K562 (cell line): Measurements from ENCODE around the gene IGFALS. TPM values are rescaled to one million over a fixed set of nuclear protein-coding genes. Genes with fewer than 3 reads are reported as not detected.

ENCODE experiments used
- ATAC-seq: fragments of 200-7000 bp; cut with Tn5 transposase; 3 replicates; pipeline ENCODE4 v1.9.1; 2020; ENCODE audit warnings: moderate library complexity
- BruUV-seq: library from RNA; stranded (reverse); fragments of 400-500 nt; replicated peaks from 2 replicates; lab custom pipeline; 2021; lab: Mats Ljungman, UMichigan
- CTCF ChIA-PET: fragments of 300-600 bp; formaldehyde crosslinking; extraction: SDS; loops from one replicate; lab custom pipeline; 2021; ENCODE audit warnings: low intra/inter-chr PET ratio; lab: Yijun Ruan, JAX
- POLR2A ChIA-PET: fragments of 300-600, 350-650 bp; sonication (Branson Sonifier 250); formaldehyde crosslinking; extraction: SDS; loops from one replicate; lab custom pipeline; 2021; ENCODE audit warnings: antibody characterized with exemption, inconsistent platforms; lab: Yijun Ruan, JAX
- DNase-seq, 4 experiments: peaks; one replicate each; pipeline versions ENCODE4 v3.0.0 to v3.0.0-alpha.2; 2011 to 2018; ENCODE audit warnings: low spot score in 3 of 4, mixed read lengths in 3 of 4; ENCODE audit errors: extremely low read depth in 1 of 4
- FAIRE-seq: peaks from 2 replicates; lab custom pipeline; 2011; peaks lifted over from hg19 to GRCh38; lab: Jason Lieb, UNC
- H2AFZ ChIP-seq: 2 replicates; pipeline ENCODE4 v1.6.0; 2011; ENCODE audit warnings: low read depth, low read length, control low read depth, inconsistent platforms
- H3K27ac ChIP-seq: fragments of 200-600 bp; 3 replicates; pipeline ENCODE4 v1.8.0; 2011; ENCODE audit warnings: low read depth, mild to moderate bottlenecking, control low read depth, inconsistent platforms, low read length, moderate library complexity, mixed read lengths; ENCODE audit errors: extremely low read depth
- H3K27me3 ChIP-seq, 2 experiments: fragments of 300-600 bp in 1 of 2; 2 replicates in 1 of 2; 3 replicates in 1 of 2; pipeline versions ENCODE4 v1.6.0 to v1.8.0; 2011; ENCODE audit warnings: inconsistent platforms in 2 of 2, low read length in 2 of 2, mild to moderate bottlenecking in 1 of 2, mixed read lengths in 1 of 2, moderate library complexity in 1 of 2; ENCODE audit not compliant: control insufficient read depth in 2 of 2, insufficient read depth in 2 of 2
- H3K36me3 ChIP-seq: fragments of 300-600 bp; 3 replicates; pipeline ENCODE4 v1.8.0; 2011; ENCODE audit warnings: mild to moderate bottlenecking, low read length, inconsistent platforms; ENCODE audit not compliant: control insufficient read depth, insufficient read depth
- H3K4me1 ChIP-seq, 2 experiments: fragments of 200-600 bp in 1 of 2; replicated peaks in 1 of 2; 2 replicates in 1 of 2; 3 replicates in 1 of 2; pipeline versions ENCODE4 v1.5.1 to v1.8.0; 2011; ENCODE audit warnings: inconsistent platforms in 2 of 2, low read length in 2 of 2, mild to moderate bottlenecking in 1 of 2, mixed read lengths in 1 of 2, moderate library complexity in 1 of 2; ENCODE audit not compliant: control insufficient read depth in 2 of 2, insufficient read depth in 2 of 2
- H3K4me2 ChIP-seq: 2 replicates; pipeline ENCODE4 v1.6.1; 2011; ENCODE audit warnings: low read length, control low read depth, inconsistent platforms, mixed read lengths; ENCODE audit not compliant: insufficient read depth
- H3K4me3 ChIP-seq: fragments of 200-600 bp; sonication (generic), shearing (Covaris generic); 2 replicates; pipeline ENCODE4 v1.5.1; 2016; ENCODE audit warnings: control low read depth, inconsistent platforms
- H3K79me2 ChIP-seq: fragments of 200-600 bp; 3 replicates; pipeline ENCODE4 v1.8.0; 2011; ENCODE audit warnings: low read length, inconsistent platforms; ENCODE audit not compliant: control insufficient read depth, insufficient read depth
- H3K9ac ChIP-seq, 2 experiments: 2 replicates each; pipeline versions ENCODE4 v1.6.0 to v1.6.1; 2011; ENCODE audit warnings: low read depth in 2 of 2, low read length in 2 of 2, control low read depth in 1 of 2, inconsistent platforms in 1 of 2, mild to moderate bottlenecking in 1 of 2, mixed read lengths in 1 of 2; ENCODE audit not compliant: insufficient read depth in 1 of 2
- H3K9me1 ChIP-seq: one replicate; pipeline ENCODE4 v1.6.0; 2011; ENCODE audit warnings: inconsistent platforms, mild to moderate bottlenecking, low read length, moderate library complexity; ENCODE audit not compliant: control insufficient read depth, insufficient read depth
- H3K9me3 ChIP-seq: replicated peaks from 2 replicates; pipeline ENCODE4 v1.5.1; 2011; ENCODE audit warnings: low read depth, low read length, inconsistent platforms; ENCODE audit not compliant: control insufficient read depth, insufficient read depth
- H4K20me1 ChIP-seq: replicated peaks from 2 replicates; pipeline ENCODE4 v1.6.1; 2011; ENCODE audit warnings: low read length, inconsistent platforms, mixed read lengths; ENCODE audit not compliant: control insufficient read depth, insufficient read depth
- BMI1 ChIP-seq: fragments of 150-350 bp; IDR thresholded peaks from 2 replicates; pipeline ENCODE4 v1.6.1; 2014; ENCODE audit warnings: low read length
- EGR1 ChIP-seq: fragments of 450-650 bp; conservative IDR thresholded peaks from 2 replicates; pipeline ENCODE4 v1.6.1; 2017; ENCODE audit warnings: mild to moderate bottlenecking
- LEF1 ChIP-seq: fragments of 450-650 bp; IDR thresholded peaks from 2 replicates; pipeline ENCODE4 v1.6.1; 2016; ENCODE audit warnings: mild to moderate bottlenecking
- MEIS2 ChIP-seq: fragments of 450-650 bp; IDR thresholded peaks from 2 replicates; pipeline ENCODE4 v1.6.1; 2014; ENCODE audit warnings: mild to moderate bottlenecking; ENCODE audit not compliant: partially characterized antibody
- NKRF ChIP-seq: fragments of 450-650 bp; IDR thresholded peaks from 2 replicates; pipeline ENCODE4 v1.6.1; 2016; ENCODE audit warnings: borderline replicate concordance
- SMC3 ChIP-seq: conservative IDR thresholded peaks from 2 replicates; pipeline ENCODE4 v1.6.1; 2011; ENCODE audit warnings: low read depth, low read length, improper control_type of control experiment; ENCODE audit not compliant: insufficient read depth
- TRIM28 ChIP-seq: fragments of 450-650 bp; IDR thresholded peaks from 2 replicates; pipeline ENCODE4 v1.6.1; 2017
- ZBTB8A ChIP-seq: fragments of 450-650 bp; IDR thresholded peaks from 2 replicates; pipeline ENCODE4 v1.6.1; 2018; ENCODE audit warnings: mild to moderate bottlenecking, moderate library complexity; ENCODE audit not compliant: partially characterized antibody
- ZNF512 ChIP-seq: IDR thresholded peaks from 2 replicates; pipeline ENCODE4 v1.6.1; 2016; ENCODE audit warnings: missing genetic modification characterization, missing compliant biosample characterization
- WGBS: fragments of 100-300 bp; shearing (Covaris generic); methylation state at CpG from one replicate; pipeline ENCODE4 v1.1.6; 2016; ENCODE audit warnings: low coverage, mixed read lengths; ENCODE audit not compliant: insufficient coverage; ENCODE audit errors: missing lambda C conversion rate; 5-methylcytosine and 5-hydroxymethylcytosine counted together
- in situ Hi-C: fragments of 300-500 bp; cut with MboI; formaldehyde crosslinking; loops from 4 replicates; pipeline ENCODE4 v1.15.0; 2018; ENCODE audit warnings: inconsistent platforms, mixed read lengths
- intact Hi-C: fragments of 100-400 bp; cut with micrococcal nuclease; formaldehyde crosslinking; loops from 2 replicates; pipeline ENCODE4 v1.14.2; 2022
- polyA plus RNA-seq, 8 experiments: library from polyadenylated mRNA; depleted of rRNA in 4 of 8; stranded (reverse) in 5 of 8; unstranded in 3 of 8; fragments of >200 nt; fragmentation: Nextera tagmentation in 2 of 8; fragmentation: Illumina TruSeq in 1 of 8; extraction: Ambion mirVana in 2 of 8; extraction: Trizol in 1 of 8; gene quantifications; 2 replicates each; pipeline versions ENCODE4 v1.2.1 to v1.2.3, GENCODE V29; 2011 to 2014; ENCODE audit warnings: inconsistent platforms in 1 of 8, missing spikeins in 1 of 8
- total RNA-seq, 7 experiments: library from RNA; depleted of rRNA in 6 of 7; stranded (reverse); fragments of >200 nt in 6 of 7; fragmentation: Illumina TruSeq in 2 of 7; extraction: Trizol in 2 of 7; gene quantifications; 2 replicates each; pipeline versions ENCODE4 v1.2.1 to v1.2.3, GENCODE V29; 2011 to 2021; ENCODE audit warnings: low replicate concordance in 1 of 7
- TF ChIP-seq, protein P1 (sequence below): fragments of 450-650 bp; formaldehyde crosslinking; IDR thresholded peaks from 2 replicates; pipeline ENCODE4 v1.4.0; 2022; ENCODE audit warnings: missing genetic modification characterization

The IGFALS gene
- total and polyA plus RNA-seq, 9 of the 15 experiments (the other 6 are each of a cell fraction or from before 2014, with no cell fraction given): not detected

DNA sequence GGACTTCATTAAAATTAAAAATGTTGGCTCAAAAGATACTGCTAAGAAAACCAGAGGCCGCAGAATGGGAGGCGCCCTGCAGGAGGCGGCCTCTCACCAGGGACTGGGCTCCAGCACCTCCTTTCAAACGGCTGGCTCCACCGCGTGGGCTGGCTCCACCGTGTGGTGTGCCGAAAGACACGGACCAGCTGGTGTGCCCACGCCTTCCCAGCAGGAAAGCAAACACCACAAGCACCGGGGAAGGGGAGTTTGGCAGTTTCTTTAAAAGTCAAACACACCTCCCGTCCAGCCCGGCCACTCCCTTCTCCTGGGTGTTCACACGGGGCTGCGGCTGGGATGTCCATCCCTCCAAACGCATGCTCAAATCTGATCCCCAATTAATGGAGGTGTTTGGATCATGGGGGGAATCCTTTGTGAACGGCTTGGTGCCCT is 19.2 kb upstream of the IGFALS start (continued):
- TF ChIP-seq NKRF: no peak
- TF ChIP-seq ZBTB8A: no peak
- peak; percentile 91 for TF ChIP-seq EGR1
- TF ChIP-seq TRIM28: no peak
- TF ChIP-seq MEIS2: peak; percentile 30

GRCh38 chr16:1810536-1810935 is 17.0 kb upstream of the IGFALS start:
- Histone ChIP-seq H3K79me2 (no peaks in the 10 kb centered on the region), H3K36me3 (peaks cover 3% of the 10 kb centered on the region; the same call in 1 of the 3 replicates), H3K4me2 (no peak overlapping the region), H2AFZ (no peak overlapping the region), H3K27me3 (no peaks in the 10 kb centered on the region), H3K9me1 (no peaks in the 10 kb centered on the region), H3K9me3 (no peaks in the 10 kb centered on the region), H3K9ac (no peak overlapping the region; a peak in 1 of 4 replicates), H4K20me1 (no peaks in the 10 kb centered on the region; the same call in 1 of the 2 replicates), H3K27ac (no peak overlapping the region), H3K4me1 (peaks cover 0 to 20% of the 10 kb centered on the region in 2 experiments; a peak in 3 of 5 replicates), H3K4me3 (no peak overlapping the region)
- WGBS: 87% methylated on average over 13 of the region's 16 CpGs
- DNase-seq: no peak
- no peak for ATAC-seq
- no peak for TF ChIP-seq SMC3
- no peak for TF ChIP-seq LEF1
- TF ChIP-seq ZNF512 (tag): no peak
- no peak for TF ChIP-seq BMI1
- TF ChIP-seq, protein P1, sequence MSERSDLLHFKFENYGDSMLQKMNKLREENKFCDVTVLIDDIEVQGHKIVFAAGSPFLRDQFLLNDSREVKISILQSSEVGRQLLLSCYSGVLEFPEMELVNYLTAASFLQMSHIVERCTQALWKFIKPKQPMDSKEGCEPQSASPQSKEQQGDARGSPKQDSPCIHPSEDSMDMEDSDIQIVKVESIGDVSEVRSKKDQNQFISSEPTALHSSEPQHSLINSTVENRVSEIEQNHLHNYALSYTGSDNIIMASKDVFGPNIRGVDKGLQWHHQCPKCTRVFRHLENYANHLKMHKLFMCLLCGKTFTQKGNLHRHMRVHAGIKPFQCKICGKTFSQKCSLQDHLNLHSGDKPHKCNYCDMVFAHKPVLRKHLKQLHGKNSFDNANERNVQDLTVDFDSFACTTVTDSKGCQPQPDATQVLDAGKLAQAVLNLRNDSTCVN (CRISPR knock-in tag): no peak
- ChIA-PET POLR2A (interaction anchor here (1.0 kb wide), 1 partner anchor 121 kb away, joined by 5 read pairs; no protein-coding TSS in a partner anchor), CTCF (no interaction called here)
- in situ Hi-C loops (no loop called here), intact Hi-C loops (no loop called here)
- BruUV-seq: no TSS peak
- no peak for FAIRE-seq
